ENCODE measurements around the gene MT1B. TPM values are rescaled to one million over a fixed set of nuclear protein-coding genes. Genes with fewer than 3 reads are reported as not detected.
A peak's percentile ranks its signal among the peaks of the same experiment; 100 is the strongest.

Gene MT1B
- total and polyA plus RNA-seq, 2 of the 13 experiments (the other 11 are each of a cell fraction or from before 2014, with no cell fraction given): 0.89 TPM; not detected in 1

- peak; percentile 55; the same call in 1 of the 2 replicates for TF ChIP-seq MYC (CRISPR knock-in tag; IDR thresholded peaks at IDR 0.05; ENCODE audit: borderline replicate concordance)
- peak; percentile 27; the same call in 1 of the 2 replicates for TF ChIP-seq ZMYM4 (CRISPR knock-in tag; IDR thresholded peaks at IDR 0.05)
- no peak for TF ChIP-seq NFYC (CRISPR knock-in tag; IDR thresholded peaks at IDR 0.05)
- peak; percentile 65; the same call in 1 of the 2 replicates for TF ChIP-seq IRF2 (CRISPR knock-in tag; IDR thresholded peaks at IDR 0.05)
- peak; percentile 55 for TF ChIP-seq ASH2L (IDR thresholded peaks at IDR 0.05; ENCODE audit: insufficient read length, low read depth, low read length)
- TF ChIP-seq ZFP41 (CRISPR knock-in tag; IDR thresholded peaks at IDR 0.05; ENCODE audit: borderline replicate concordance): no peak
- TF ChIP-seq GPBP1L1 (CRISPR knock-in tag; IDR thresholded peaks at IDR 0.05): no peak
- no peak; the same call in 1 of the 2 replicates for TF ChIP-seq SPEN (CRISPR knock-in tag; IDR thresholded peaks at IDR 0.05; ENCODE audit: low read depth)
- TF ChIP-seq TOPORS (CRISPR knock-in tag; IDR thresholded peaks at IDR 0.05): peak; percentile 74; the same call in 1 of the 2 replicates
- TF ChIP-seq, protein P1, sequence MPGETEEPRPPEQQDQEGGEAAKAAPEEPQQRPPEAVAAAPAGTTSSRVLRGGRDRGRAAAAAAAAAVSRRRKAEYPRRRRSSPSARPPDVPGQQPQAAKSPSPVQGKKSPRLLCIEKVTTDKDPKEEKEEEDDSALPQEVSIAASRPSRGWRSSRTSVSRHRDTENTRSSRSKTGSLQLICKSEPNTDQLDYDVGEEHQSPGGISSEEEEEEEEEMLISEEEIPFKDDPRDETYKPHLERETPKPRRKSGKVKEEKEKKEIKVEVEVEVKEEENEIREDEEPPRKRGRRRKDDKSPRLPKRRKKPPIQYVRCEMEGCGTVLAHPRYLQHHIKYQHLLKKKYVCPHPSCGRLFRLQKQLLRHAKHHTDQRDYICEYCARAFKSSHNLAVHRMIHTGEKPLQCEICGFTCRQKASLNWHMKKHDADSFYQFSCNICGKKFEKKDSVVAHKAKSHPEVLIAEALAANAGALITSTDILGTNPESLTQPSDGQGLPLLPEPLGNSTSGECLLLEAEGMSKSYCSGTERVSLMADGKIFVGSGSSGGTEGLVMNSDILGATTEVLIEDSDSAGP (CRISPR knock-in tag; IDR thresholded peaks at IDR 0.05; ENCODE audit: borderline replicate concordance): peak; percentile 86
- TF ChIP-seq TARDBP (CRISPR knock-in tag; IDR thresholded peaks at IDR 0.05): peak; percentile 69
- peak; percentile 18; the same call in 1 of the 2 replicates for TF ChIP-seq ZNF501 (CRISPR knock-in tag; IDR thresholded peaks at IDR 0.05)
- TF ChIP-seq, protein P2, sequence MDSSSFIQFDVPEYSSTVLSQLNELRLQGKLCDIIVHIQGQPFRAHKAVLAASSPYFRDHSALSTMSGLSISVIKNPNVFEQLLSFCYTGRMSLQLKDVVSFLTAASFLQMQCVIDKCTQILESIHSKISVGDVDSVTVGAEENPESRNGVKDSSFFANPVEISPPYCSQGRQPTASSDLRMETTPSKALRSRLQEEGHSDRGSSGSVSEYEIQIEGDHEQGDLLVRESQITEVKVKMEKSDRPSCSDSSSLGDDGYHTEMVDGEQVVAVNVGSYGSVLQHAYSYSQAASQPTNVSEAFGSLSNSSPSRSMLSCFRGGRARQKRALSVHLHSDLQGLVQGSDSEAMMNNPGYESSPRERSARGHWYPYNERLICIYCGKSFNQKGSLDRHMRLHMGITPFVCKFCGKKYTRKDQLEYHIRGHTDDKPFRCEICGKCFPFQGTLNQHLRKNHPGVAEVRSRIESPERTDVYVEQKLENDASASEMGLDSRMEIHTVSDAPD (CRISPR knock-in tag; IDR thresholded peaks at IDR 0.05): no peak
- TF ChIP-seq PHB2 (IDR thresholded peaks at IDR 0.05; ENCODE audit: partially characterized antibody): no peak
- no peak for TF ChIP-seq ZNF260 (CRISPR knock-in tag; IDR thresholded peaks at IDR 0.05; ENCODE audit: borderline replicate concordance, low read depth)
- TF ChIP-seq ZNF776 (CRISPR knock-in tag; IDR thresholded peaks at IDR 0.05): peak; percentile 71; the same call in 1 of the 2 replicates
- 0 out of 2 replicates have a peak, but pooled peaks have one; percentile 48 for TF ChIP-seq GLI4 (CRISPR knock-in tag; IDR thresholded peaks at IDR 0.05; ENCODE audit: borderline replicate concordance)
- no peak for TF ChIP-seq SNAPC2 (CRISPR knock-in tag; IDR thresholded peaks at IDR 0.05)
- 0 out of 2 replicates have a peak, but pooled peaks have one; percentile 52 for TF ChIP-seq ZNF772 (CRISPR knock-in tag; IDR thresholded peaks at IDR 0.05)
- no peak for TF ChIP-seq NR2C2 (CRISPR knock-in tag; IDR thresholded peaks at IDR 0.05; ENCODE audit: borderline replicate concordance)
- peak; percentile 91; the same call in 1 of the 2 replicates for TF ChIP-seq ZXDC (CRISPR knock-in tag; IDR thresholded peaks at IDR 0.05)
- TF ChIP-seq ZNF292 (CRISPR knock-in tag; IDR thresholded peaks at IDR 0.05; ENCODE audit: borderline replicate concordance, low read depth): peak; percentile 47; the same call in 1 of the 2 replicates
Measured at GRCh38 chr16:56625140-56625942, 26.3 kb upstream of the MT1B start, which contains the start of gene MT1E (continued).
